Fibroblast of mammary gland (primary cell): Measurements from ENCODE around the gene NEU4.

Experiments used
- DNase-seq: peaks from one replicate; pipeline ENCODE4 v3.0.0-alpha.2; 2010; ENCODE audit warnings: low read depth
- H3K4me3 ChIP-seq: 2 replicates; pipeline ENCODE4 v1.5.1; 2011; ENCODE audit warnings: low read depth, mild to moderate bottlenecking, low read length, moderate library complexity; ENCODE audit not compliant: control insufficient read depth
- TF ChIP-seq, protein P1 (sequence below): conservative IDR thresholded peaks from 2 replicates; pipeline ENCODE4 v1.5.1; 2011; ENCODE audit warnings: low read depth, low read length, inconsistent platforms; ENCODE audit not compliant: control insufficient read depth, insufficient read depth

Gene NEU4

DNA sequence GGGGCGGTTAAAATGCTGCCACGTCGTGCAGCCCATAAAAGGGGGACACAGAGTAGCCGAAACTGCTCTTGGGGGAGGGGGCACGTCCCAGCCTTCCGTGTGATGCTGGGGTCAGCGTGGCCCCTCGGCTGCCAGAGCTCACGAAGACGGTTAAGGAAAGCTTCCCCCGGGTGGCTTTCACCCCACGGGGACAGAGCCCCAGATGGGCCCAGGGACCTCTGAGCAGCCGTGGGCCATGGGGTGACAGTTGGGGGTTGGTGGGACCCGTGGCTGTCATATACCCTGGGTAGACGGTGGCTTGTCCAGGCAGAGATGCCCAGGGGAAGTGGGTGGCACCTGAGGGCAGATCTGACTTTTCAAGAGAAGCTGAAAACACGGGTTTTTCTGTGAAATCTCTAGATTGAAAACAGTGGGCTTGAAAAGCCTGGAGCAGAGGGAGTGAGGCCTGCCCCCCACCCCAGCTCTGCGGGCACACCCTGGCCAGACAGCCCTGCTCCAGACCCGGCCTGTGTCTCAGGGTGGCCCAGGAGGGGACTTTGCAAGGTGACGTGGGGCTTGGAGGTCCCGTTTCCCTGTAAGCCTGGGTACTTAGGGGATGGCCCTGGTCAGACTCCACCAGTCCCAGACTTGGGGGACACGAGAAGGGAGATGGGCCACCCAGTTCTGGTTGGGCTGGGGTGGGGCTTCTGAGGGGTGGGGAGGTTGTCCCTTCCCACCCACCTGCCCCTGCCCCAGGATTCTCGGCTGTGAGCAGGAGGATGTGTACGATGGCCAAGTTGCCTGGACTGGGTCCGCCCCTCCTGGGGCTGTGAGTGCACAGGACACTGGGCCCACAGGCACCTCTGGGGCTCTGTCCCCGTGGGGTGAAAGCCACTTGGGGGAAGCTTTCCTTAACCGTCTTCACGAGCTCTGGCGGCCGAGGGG lies 652 bp downstream of the NEU4 start:
- no peak for DNase-seq
- TF ChIP-seq, protein P1, sequence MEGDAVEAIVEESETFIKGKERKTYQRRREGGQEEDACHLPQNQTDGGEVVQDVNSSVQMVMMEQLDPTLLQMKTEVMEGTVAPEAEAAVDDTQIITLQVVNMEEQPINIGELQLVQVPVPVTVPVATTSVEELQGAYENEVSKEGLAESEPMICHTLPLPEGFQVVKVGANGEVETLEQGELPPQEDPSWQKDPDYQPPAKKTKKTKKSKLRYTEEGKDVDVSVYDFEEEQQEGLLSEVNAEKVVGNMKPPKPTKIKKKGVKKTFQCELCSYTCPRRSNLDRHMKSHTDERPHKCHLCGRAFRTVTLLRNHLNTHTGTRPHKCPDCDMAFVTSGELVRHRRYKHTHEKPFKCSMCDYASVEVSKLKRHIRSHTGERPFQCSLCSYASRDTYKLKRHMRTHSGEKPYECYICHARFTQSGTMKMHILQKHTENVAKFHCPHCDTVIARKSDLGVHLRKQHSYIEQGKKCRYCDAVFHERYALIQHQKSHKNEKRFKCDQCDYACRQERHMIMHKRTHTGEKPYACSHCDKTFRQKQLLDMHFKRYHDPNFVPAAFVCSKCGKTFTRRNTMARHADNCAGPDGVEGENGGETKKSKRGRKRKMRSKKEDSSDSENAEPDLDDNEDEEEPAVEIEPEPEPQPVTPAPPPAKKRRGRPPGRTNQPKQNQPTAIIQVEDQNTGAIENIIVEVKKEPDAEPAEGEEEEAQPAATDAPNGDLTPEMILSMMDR = no peak
- H3K4me3 ChIP-seq = no peak overlapping the region

DNA sequence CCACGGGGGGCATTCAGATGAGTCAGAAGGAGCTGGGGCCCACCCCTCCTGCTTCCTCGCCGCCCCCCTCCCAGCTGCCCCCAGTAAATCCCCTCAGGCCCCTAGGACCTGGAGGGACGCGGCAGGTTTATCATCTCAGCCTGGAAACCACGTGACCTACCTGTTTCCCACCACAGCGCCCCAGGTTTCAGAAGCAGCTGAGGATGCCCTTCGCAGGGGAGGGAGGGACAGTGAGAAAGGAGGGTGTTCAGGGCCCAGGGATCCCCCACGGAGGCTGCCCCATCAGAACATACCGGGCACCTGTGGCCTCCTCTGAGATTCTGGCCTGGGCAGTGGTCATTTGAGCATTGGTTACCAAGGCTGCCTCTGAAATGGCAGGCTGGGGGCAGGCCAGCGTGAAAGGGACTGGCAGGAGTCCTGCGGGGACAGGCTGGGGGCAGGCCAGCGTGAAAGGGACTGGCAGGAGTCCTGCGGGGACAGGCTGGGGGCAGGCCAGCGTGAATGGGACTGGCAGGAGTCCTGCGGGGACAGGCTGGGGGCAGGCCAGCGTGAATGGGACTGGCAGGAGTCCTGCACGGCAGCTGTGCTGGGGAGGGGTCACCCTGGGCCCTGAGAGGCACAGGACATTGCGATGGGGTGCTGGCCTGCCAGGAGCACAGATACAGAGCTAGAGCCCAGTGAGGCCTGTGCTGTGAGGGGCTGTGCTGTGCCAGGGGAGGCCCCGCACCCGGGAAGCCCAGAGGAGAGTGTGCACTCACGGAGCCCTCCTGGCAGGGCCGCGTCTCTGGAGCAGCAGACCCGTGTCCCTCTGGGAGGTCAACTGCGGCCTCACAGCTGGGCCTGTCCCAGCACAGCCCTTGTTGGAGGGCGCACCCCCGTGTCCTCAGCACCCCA lies 1.6 kb downstream of the NEU4 start:
- no peak overlapping the region for H3K4me3 ChIP-seq
- TF ChIP-seq, protein P1 = no peak
- DNase-seq = no peak

DNA sequence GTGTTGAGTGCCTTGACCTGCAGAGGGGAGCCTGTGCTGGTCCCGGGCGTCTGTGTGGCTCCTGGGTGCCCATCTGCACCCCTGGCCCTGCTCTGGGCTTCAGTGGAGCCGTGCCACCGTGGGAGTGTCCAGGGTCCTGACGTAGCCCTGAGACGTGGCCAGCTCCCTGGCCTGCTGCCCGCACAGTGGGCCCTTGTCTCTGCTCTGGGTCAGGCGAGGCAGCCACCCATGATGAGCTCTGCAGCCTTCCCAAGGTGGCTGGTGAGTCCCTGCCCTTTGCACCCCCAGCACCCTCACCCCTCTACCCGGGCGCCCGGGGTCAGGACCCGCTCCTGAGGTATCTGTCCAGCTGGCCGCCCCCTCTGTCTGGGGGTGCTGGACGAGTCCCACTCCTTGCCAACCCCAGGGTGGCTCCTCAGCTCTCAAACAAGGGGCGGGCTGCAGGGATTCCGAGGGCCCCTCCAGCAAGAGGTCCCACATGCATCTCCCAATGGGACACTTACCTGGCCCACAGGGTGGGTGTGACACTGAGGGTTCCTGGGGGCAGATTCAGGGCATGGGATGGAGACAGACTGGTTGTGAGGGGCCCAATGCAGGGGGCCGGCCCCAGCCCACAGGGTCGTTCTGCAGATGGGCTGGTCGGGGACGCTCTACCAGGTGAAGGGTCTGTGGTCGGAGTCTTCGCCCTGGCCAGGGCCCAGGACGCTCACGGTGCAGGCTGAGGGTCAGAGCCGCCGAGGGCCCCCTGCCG lies 2.4 kb downstream of the NEU4 start:
- TF ChIP-seq, protein P1 = no peak
- H3K4me3 ChIP-seq = no peak overlapping the region
- no peak for DNase-seq

DNA sequence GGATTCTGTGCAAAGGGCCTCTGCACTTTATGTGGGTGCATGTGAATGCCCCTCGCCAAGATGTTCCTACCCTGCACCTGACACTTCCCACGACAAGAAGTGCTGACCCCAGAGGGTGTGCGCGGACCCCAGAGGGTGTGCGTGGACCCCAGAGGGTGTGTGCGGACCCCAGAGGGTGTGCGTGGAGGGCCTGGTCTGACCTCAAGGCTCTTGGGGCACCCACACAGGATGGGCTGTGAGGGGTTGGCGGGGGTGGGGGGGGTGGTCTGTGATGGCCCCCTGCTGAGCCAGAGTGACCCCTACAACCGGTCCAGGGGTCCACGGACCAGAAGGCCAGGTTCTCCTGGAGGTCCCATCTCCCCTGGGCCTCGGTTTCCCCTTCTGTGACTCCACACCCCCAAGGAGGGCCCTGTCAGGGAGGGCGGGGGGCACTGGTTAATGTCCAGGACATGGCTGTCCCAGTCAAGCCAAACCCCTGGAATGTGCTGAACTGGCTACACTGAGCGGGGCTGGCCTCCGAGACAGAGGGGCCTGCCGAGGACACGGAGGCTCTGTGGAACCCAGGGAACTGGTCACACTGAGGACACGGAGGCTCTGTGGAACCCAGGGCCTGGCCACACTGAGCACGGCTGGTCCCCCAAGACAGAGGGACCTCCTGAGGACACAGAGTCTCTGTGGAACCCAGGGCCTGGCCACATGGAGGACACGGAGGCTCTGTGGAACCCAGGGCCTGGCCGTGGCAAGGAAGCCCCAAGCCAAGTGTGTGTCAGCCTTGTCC lies 3.1 kb downstream of the NEU4 start:
- TF ChIP-seq, protein P1 = no peak
- H3K4me3 ChIP-seq = no peak overlapping the region
- DNase-seq = no peak

DNA sequence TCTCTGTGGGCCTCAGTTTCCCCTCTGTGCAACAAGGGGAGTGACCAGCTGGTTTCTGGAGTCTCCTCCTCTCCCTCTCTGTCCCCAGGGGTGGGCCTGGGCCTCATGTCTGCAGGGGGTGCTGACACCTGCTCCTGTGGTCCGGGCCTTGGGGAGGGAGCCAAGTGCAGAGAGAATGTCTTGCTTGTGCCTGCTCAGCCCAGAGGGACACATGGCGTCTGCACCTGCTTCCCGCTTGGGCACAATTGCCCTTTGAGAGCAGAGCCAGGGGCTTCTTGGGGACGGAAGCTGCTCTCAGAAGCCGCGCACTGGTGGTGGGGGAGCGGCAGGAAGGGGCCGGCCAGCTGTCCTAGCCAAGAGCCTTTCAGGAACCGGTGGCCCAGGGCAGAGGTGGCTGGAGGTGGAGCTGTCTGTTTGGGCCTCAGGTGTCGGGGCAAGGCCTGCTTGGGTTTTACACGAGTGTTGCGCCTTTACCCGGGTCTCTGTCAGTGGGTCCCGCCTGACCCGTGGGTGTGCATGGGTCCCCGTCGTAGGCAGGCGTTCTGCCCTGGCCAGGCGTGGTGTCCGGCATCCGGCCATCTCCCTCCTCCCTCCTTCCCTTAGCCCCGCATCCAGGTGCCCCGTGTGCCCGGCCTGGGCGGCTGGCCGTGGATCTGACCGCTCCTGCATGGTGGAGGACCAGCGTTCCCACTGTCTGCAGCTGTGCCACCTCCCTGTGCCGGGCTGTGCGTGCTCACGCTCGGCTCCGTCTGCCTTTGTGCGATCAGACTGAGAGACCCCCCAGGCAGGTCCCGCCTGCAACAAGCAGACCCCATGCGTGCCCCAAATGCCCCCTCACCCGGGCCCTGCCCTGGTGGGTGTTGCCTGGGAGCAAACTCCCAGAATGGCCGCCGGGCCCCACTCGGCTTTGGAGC lies 4.0 kb downstream of the NEU4 start:
- DNase-seq = no peak
- TF ChIP-seq, protein P1 = no peak
- no peak overlapping the region for H3K4me3 ChIP-seq
